PFSK-1 (cell line): ENCODE measurements around the gene FURIN.

ENCODE experiments used
- FOXP2 ChIP-seq: optimal IDR thresholded peaks from 2 replicates; pipeline ENCODE3; 2011; ENCODE audit warnings: borderline replicate concordance, control low read depth, inconsistent platforms; ENCODE audit not compliant: insufficient read depth; ENCODE audit errors: extremely low read length, extremely low read depth
- POLR2AphosphoS5 ChIP-seq: IDR thresholded peaks from 2 replicates; pipeline ENCODE4 v1.6.1; 2012; ENCODE audit warnings: low read depth, mild to moderate bottlenecking, control low read depth, low read length, moderate library complexity
- REST ChIP-seq, 2 experiments: IDR thresholded peaks; 2 replicates each; pipeline versions ENCODE4 v1.6.1 to v1.8.0; 2011 to 2012; ENCODE audit warnings: low read depth in 2 of 2, low read length in 2 of 2, control low read depth in 1 of 2, inconsistent platforms in 1 of 2, mild to moderate bottlenecking in 1 of 2, moderate library complexity in 1 of 2; ENCODE audit not compliant: insufficient read depth in 1 of 2
- SIN3A ChIP-seq: IDR thresholded peaks from 2 replicates; pipeline ENCODE4 v1.6.1; 2012; ENCODE audit warnings: mild to moderate bottlenecking, low read length, moderate library complexity, borderline replicate concordance; ENCODE audit not compliant: insufficient read depth
- TAF1 ChIP-seq: IDR thresholded peaks from 2 replicates; pipeline ENCODE4 v1.6.1; 2012; ENCODE audit warnings: low read length, control low read depth, borderline replicate concordance; ENCODE audit not compliant: insufficient read depth

FURIN gene

GRCh38 chr15:90918835-90919234 is 50.4 kb downstream of the FURIN start:
- TF ChIP-seq SIN3A = no peak
- no peak for TF ChIP-seq REST (IDR thresholded peaks at IDR 0.05; ENCODE audit: insufficient read depth in 1 of 2, low read depth in 2 of 2, low read length in 2 of 2)
- no peak for TF ChIP-seq TAF1
- no peak for TF ChIP-seq POLR2AphosphoS5
- no peak for TF ChIP-seq FOXP2

- no peak for TF ChIP-seq POLR2AphosphoS5
- no peak for TF ChIP-seq SIN3A
- TF ChIP-seq FOXP2 = no peak
- no peak for TF ChIP-seq TAF1
- no peak for TF ChIP-seq REST (IDR thresholded peaks at IDR 0.05; ENCODE audit: insufficient read depth in 1 of 2, low read depth in 2 of 2, low read length in 2 of 2)
These were observed 53.5 kb downstream of the FURIN start for GRCh38 chr15:90921887-90922286.

DNA sequence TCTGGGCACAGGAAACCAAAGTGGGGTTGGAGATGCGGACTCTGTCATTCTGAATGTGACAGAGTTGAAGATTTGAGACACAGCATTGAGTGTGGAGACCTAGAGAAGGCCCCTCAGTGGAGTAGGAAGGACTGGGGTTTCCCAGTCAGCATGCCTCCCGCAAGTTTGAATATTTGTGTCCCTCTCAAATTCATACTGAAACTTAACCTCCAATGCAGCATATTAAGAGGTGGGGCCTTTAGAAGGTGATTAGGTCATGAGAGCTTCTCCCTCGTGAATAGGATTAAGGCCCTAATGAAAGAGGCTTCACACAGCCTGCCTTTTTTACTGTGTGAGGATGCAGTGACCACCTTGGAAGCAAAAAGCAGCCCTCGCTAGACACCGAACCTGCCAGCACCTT is 56.0 kb downstream of the FURIN start:
- TF ChIP-seq FOXP2 (no peak), TAF1 (no peak), POLR2AphosphoS5 (no peak), SIN3A (no peak), REST (IDR thresholded peaks at IDR 0.05; ENCODE audit: insufficient read depth in 1 of 2, low read depth in 2 of 2, low read length in 2 of 2) (no peak)

DNA sequence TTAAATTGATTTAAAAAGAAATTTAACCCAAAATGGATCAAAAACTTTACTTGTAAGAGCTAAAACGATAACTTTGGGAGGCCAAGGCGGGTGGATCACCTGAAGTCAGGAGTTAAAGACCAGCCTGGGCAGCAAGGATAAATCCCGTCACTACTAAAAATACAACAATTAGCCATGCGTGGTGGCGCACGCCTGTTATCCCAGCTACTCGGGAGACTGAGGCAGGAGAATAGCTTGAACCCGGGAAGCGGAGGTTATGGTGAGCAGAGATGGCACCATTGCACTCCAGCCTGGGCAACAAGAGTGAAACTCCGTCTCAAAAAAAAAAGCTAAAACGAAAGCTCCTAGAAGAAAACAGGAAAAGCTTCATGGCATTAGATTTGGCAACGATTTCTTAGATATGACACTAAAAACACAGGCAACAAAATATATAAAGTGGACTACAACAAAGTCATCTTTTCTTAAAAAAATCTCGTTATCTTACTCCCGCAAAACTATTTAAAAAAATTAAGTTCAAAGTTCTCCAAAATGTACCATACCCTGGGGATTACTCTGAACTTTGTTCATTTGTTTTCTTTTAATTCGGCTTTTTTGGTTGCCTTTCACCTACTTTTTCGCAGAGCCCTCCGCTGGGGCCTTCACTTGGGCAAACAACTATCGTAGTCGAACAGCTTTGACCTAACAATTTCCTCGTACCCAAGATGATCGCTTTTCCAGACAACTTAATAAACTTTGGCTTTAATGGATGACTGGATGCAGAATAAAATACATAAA is 61.0 kb downstream of the FURIN start:
- TF ChIP-seq POLR2AphosphoS5 = no peak
- TF ChIP-seq TAF1 = no peak

DNA sequence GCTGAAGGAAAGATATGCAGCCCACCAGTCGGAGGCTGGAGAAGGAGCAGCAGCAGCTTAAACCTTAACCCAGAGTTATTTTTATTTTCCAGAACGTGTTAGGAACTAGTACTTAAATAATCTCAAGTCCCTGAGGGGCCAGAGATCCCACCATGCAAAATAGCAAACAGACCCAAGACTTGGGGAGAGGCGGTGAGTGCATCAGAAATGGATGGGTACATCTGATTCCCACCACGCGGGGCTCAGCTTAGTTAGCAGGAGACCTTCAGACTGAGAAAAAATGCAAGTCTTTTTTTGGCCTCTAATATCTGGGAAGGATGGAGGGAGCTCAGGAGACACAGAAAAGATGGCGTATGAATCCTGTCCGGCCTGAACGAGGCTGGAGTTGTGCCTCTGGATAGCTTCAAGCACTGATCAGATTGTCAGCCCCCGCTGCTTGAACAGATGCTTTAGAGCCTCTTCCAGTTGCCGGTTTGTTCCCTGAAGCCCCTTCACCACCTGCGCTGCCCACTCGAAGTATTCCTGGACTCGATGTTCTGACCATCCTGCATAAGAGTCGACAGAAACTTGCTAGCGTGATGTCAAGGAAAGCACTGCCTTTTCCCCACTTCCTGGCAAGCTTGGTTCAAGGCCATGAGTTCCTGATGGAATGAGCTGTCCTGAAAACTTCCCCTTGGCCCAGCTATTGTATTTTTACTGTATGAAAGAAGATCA is 62.6 kb downstream of the FURIN start:
- TF ChIP-seq POLR2AphosphoS5 (no peak), REST (IDR thresholded peaks at IDR 0.05; ENCODE audit: insufficient read depth in 1 of 2, low read depth in 2 of 2, low read length in 2 of 2) (no peak), FOXP2 (no peak), SIN3A (no peak), TAF1 (no peak)
